Memory B cell (primary cell): Measurements from ENCODE around the gene PML.

Experiments
- ATAC-seq: fragments of 150-1000 bp; cut with Tn5 transposase; 2 replicates; pipeline ENCODE4 v1.10.0; 2021; ENCODE audit warnings: low read depth, mild to moderate bottlenecking, moderate library complexity
- DNase-seq, 2 donors: peaks; one replicate each; pipeline ENCODE4 v3.0.0; 2022; ENCODE audit warnings: low spot score in 2 of 2
- H3K27ac Mint-ChIP-seq: one replicate; pipeline ENCODE4 v1.8.0; 2022; ENCODE audit warnings: mild to moderate bottlenecking, moderate library complexity, mixed read lengths
- H3K27me3 Mint-ChIP-seq: one replicate; pipeline ENCODE4 v1.8.0; 2022; ENCODE audit warnings: mixed read lengths
- H3K36me3 Mint-ChIP-seq: one replicate; pipeline ENCODE4 v1.8.0; 2022; ENCODE audit warnings: mild to moderate bottlenecking, mixed read lengths
- H3K4me1 Mint-ChIP-seq: one replicate; pipeline ENCODE4 v1.8.0; 2022; ENCODE audit warnings: mixed read lengths
- H3K4me3 Mint-ChIP-seq: one replicate; pipeline ENCODE4 v1.8.0; 2022; ENCODE audit warnings: mild to moderate bottlenecking, moderate library complexity, mixed read lengths
- H3K9me3 Mint-ChIP-seq: one replicate; pipeline ENCODE4 v1.8.0; 2022; ENCODE audit warnings: mixed read lengths

Gene PML

GRCh38 chr15:74040109-74040850 is 45.8 kb downstream of the PML start:
- Mint-ChIP-seq H3K36me3 (peaks cover 38% of the 10 kb centered on the region), H3K4me3 (no peak overlapping the region), H3K27ac (no peak overlapping the region), H3K9me3 (no peaks in the 10 kb centered on the region), H3K27me3 (no peaks in the 10 kb centered on the region), H3K4me1 (peaks cover 3% of the 10 kb centered on the region)
- DNase-seq (no peak), ATAC-seq (no peak)

- peaks cover 31% of the 10 kb centered on the region for H3K36me3 Mint-ChIP-seq
- peaks cover 2% of the 10 kb centered on the region for H3K4me1 Mint-ChIP-seq
- peak overlapping the region; percentile 11 for H3K27ac Mint-ChIP-seq
- ATAC-seq (no peak), DNase-seq (no peak)
- H3K9me3 Mint-ChIP-seq, result no peaks in the 10 kb centered on the region
- H3K4me3 Mint-ChIP-seq, result no peak overlapping the region
- no peaks in the 10 kb centered on the region for H3K27me3 Mint-ChIP-seq
Measured at GRCh38 chr15:74041311-74041756, 46.8 kb downstream of the PML start.

GRCh38 chr15:74041777-74042435 is 47.4 kb downstream of the PML start:
- no peak overlapping the region for H3K27ac Mint-ChIP-seq
- no peaks in the 10 kb centered on the region for H3K9me3 Mint-ChIP-seq
- ATAC-seq, result no peak
- H3K4me1 Mint-ChIP-seq, result no peaks in the 10 kb centered on the region
- H3K4me3 Mint-ChIP-seq, result no peak overlapping the region
- no peak for DNase-seq
- H3K27me3 Mint-ChIP-seq, result no peaks in the 10 kb centered on the region
- H3K36me3 Mint-ChIP-seq, result peaks cover 25% of the 10 kb centered on the region

GRCh38 chr15:74042603-74043424 is 48.3 kb downstream of the PML start:
- H3K27ac Mint-ChIP-seq, result no peak overlapping the region

GRCh38 chr15:74043425-74044266 is 49.1 kb downstream of the PML start:
- DNase-seq (no peak), ATAC-seq (no peak)
- H3K9me3 Mint-ChIP-seq, result no peaks in the 10 kb centered on the region
- H3K4me1 Mint-ChIP-seq, result peaks cover 4% of the 10 kb centered on the region
- peaks cover 13% of the 10 kb centered on the region for H3K36me3 Mint-ChIP-seq
- no peak overlapping the region for H3K27ac Mint-ChIP-seq
- H3K4me3 Mint-ChIP-seq, result no peak overlapping the region
- H3K27me3 Mint-ChIP-seq, result no peaks in the 10 kb centered on the region

More at GRCh38 chr15:74042603-74043424, 48.3 kb downstream of the PML start:
- no peak for ATAC-seq
- H3K4me1 Mint-ChIP-seq, result no peaks in the 10 kb centered on the region
- H3K36me3 Mint-ChIP-seq, result peaks cover 17% of the 10 kb centered on the region
- DNase-seq, result no peak
- H3K4me3 Mint-ChIP-seq, result no peak overlapping the region
- no peaks in the 10 kb centered on the region for H3K27me3 Mint-ChIP-seq
- H3K9me3 Mint-ChIP-seq, result no peaks in the 10 kb centered on the region

- H3K9me3 Mint-ChIP-seq, result no peaks in the 10 kb centered on the region
- no peak overlapping the region for H3K27ac Mint-ChIP-seq
- H3K36me3 Mint-ChIP-seq, result peaks cover 10% of the 10 kb centered on the region
- ATAC-seq (no peak), DNase-seq (no peak)
- no peak overlapping the region for H3K4me3 Mint-ChIP-seq
- no peaks in the 10 kb centered on the region for H3K27me3 Mint-ChIP-seq
- H3K4me1 Mint-ChIP-seq, result peaks cover 4% of the 10 kb centered on the region
Measured at GRCh38 chr15:74044267-74045110, 50.0 kb downstream of the PML start.

GRCh38 chr15:74045184-74045583 is 50.7 kb downstream of the PML start:
- peaks cover 10% of the 10 kb centered on the region for H3K36me3 Mint-ChIP-seq
- H3K4me1 Mint-ChIP-seq, result peaks cover 4% of the 10 kb centered on the region
- H3K9me3 Mint-ChIP-seq, result no peaks in the 10 kb centered on the region
- no peak for ATAC-seq
- no peak for DNase-seq
- no peaks in the 10 kb centered on the region for H3K27me3 Mint-ChIP-seq
- H3K4me3 Mint-ChIP-seq, result no peak overlapping the region
- H3K27ac Mint-ChIP-seq, result no peak overlapping the region

GRCh38 chr15:74045636-74046274 is 51.2 kb downstream of the PML start:
- H3K9me3 Mint-ChIP-seq, result no peaks in the 10 kb centered on the region
- no peak overlapping the region for H3K4me3 Mint-ChIP-seq
- ATAC-seq (no peak), DNase-seq (no peak)
- H3K27me3 Mint-ChIP-seq, result no peaks in the 10 kb centered on the region
- H3K36me3 Mint-ChIP-seq, result peaks cover 10% of the 10 kb centered on the region
- H3K27ac Mint-ChIP-seq, result no peak overlapping the region
- H3K4me1 Mint-ChIP-seq, result peaks cover 4% of the 10 kb centered on the region

- peaks cover 10% of the 10 kb centered on the region for H3K36me3 Mint-ChIP-seq
- H3K4me3 Mint-ChIP-seq, result no peak overlapping the region
- no peaks in the 10 kb centered on the region for H3K9me3 Mint-ChIP-seq
Measured at GRCh38 chr15:74046275-74046674, 51.8 kb downstream of the PML start.

GRCh38 chr15:74050127-74050526 is 55.6 kb downstream of the PML start:
- peaks cover 2% of the 10 kb centered on the region for H3K36me3 Mint-ChIP-seq
- H3K27ac Mint-ChIP-seq, result no peak overlapping the region
- H3K27me3 Mint-ChIP-seq, result no peaks in the 10 kb centered on the region
- H3K9me3 Mint-ChIP-seq, result no peaks in the 10 kb centered on the region
- no peak for ATAC-seq
- no peak for DNase-seq
- H3K4me1 Mint-ChIP-seq, result peaks cover 10% of the 10 kb centered on the region
- H3K4me3 Mint-ChIP-seq, result no peak overlapping the region

More at GRCh38 chr15:74046275-74046674, 51.8 kb downstream of the PML start:
- DNase-seq (no peak), ATAC-seq (no peak)
- Mint-ChIP-seq H3K27me3 (no peaks in the 10 kb centered on the region), H3K4me1 (peaks cover 4% of the 10 kb centered on the region), H3K27ac (no peak overlapping the region)

GRCh38 chr15:74050556-74051234 is 56.2 kb downstream of the PML start:
- Mint-ChIP-seq H3K4me1 (peaks cover 10% of the 10 kb centered on the region), H3K9me3 (no peaks in the 10 kb centered on the region), H3K4me3 (no peak overlapping the region), H3K36me3 (no peaks in the 10 kb centered on the region), H3K27me3 (no peaks in the 10 kb centered on the region), H3K27ac (no peak overlapping the region)
- ATAC-seq (no peak), DNase-seq (no peak)
